Neuronal stem cell (in vitro differentiated cells): ENCODE results near the gene RAD51B.
A peak's percentile ranks its signal among the peaks of the same experiment; 100 is the strongest.

ENCODE experiments used
- DNase-seq: peaks from one replicate; pipeline ENCODE4 v3.0.0-alpha.2; 2013; ENCODE audit warnings: low spot score
- H2AFZ ChIP-seq: one replicate; pipeline ENCODE4 v1.6.1; 2013; ENCODE audit warnings: mild to moderate bottlenecking, low read length, inconsistent platforms
- H2AK5ac ChIP-seq: 2 replicates; pipeline ENCODE4 v1.6.1; 2013; ENCODE audit warnings: low read depth, mild to moderate bottlenecking, inconsistent platforms, low read length, moderate library complexity, mixed read lengths
- H2BK120ac ChIP-seq: 2 replicates; pipeline ENCODE4 v1.6.1; 2013; ENCODE audit warnings: low read depth, mild to moderate bottlenecking, inconsistent platforms, low read length, moderate library complexity, mixed read lengths
- H2BK12ac ChIP-seq: one replicate; pipeline ENCODE4 v1.6.1; 2013; ENCODE audit warnings: low read length, inconsistent platforms
- H2BK15ac ChIP-seq: 2 replicates; pipeline ENCODE4 v1.6.1; 2013; ENCODE audit warnings: mild to moderate bottlenecking, low read length, inconsistent platforms, mixed read lengths
- H2BK5ac ChIP-seq: one replicate; pipeline ENCODE4 v1.6.1; 2013; ENCODE audit warnings: inconsistent platforms, mild to moderate bottlenecking, low read length, moderate library complexity
- H3K14ac ChIP-seq: one replicate; pipeline ENCODE4 v1.6.1; 2013; ENCODE audit warnings: low read length, inconsistent platforms
- H3K18ac ChIP-seq: 2 replicates; pipeline ENCODE4 v1.6.1; 2013; ENCODE audit warnings: low read length, inconsistent platforms
- H3K23ac ChIP-seq: 2 replicates; pipeline ENCODE4 v1.6.1; 2013; ENCODE audit warnings: low read depth, mild to moderate bottlenecking, mixed read lengths, low read length, inconsistent platforms; ENCODE audit not compliant: poor library complexity
- H3K27ac ChIP-seq: replicated peaks from 3 replicates; pipeline ENCODE4 v1.5.1; 2013; ENCODE audit warnings: low read length, inconsistent platforms
- H3K27me3 ChIP-seq, 3 experiments: 2 replicates each; pipeline ENCODE4 v1.6.1; 2013; ENCODE audit warnings: low read length in 3 of 3, mild to moderate bottlenecking in 2 of 3, inconsistent platforms in 1 of 3, low read depth in 1 of 3, mixed read lengths in 1 of 3, moderate library complexity in 1 of 3; ENCODE audit not compliant: control insufficient read depth in 3 of 3, insufficient read depth in 3 of 3
- H3K36me3 ChIP-seq, 2 donors: replicated peaks in 1 of 2; 2 replicates each; pipeline ENCODE4 v1.6.1; 2013; ENCODE audit warnings: low read length in 2 of 2; ENCODE audit not compliant: control insufficient read depth in 2 of 2, insufficient read depth in 2 of 2
- H3K4ac ChIP-seq: 2 replicates; pipeline ENCODE4 v1.6.1; 2013; ENCODE audit warnings: inconsistent platforms, mild to moderate bottlenecking, low read length, moderate library complexity
- H3K4me1 ChIP-seq, 2 donors: 1 replicate in 1 of 2; 2 replicates in 1 of 2; pipeline ENCODE4 v1.6.1; 2013; ENCODE audit warnings: low read length in 2 of 2, low read depth in 1 of 2; ENCODE audit not compliant: control insufficient read depth in 2 of 2, insufficient read depth in 1 of 2
- H3K4me2 ChIP-seq: one replicate; pipeline ENCODE4 v1.6.1; 2013; ENCODE audit warnings: mild to moderate bottlenecking, low read length, inconsistent platforms; ENCODE audit not compliant: insufficient read depth, poor library complexity, severe bottlenecking
- H3K4me3 ChIP-seq, 2 donors: 2 replicates each; pipeline ENCODE4 v1.5.1; 2013; ENCODE audit warnings: low read length in 2 of 2, mild to moderate bottlenecking in 2 of 2, inconsistent platforms in 1 of 2, moderate library complexity in 1 of 2
- H3K79me1 ChIP-seq: one replicate; pipeline ENCODE4 v1.6.1; 2013; ENCODE audit warnings: low read depth, mild to moderate bottlenecking, inconsistent platforms, low read length, moderate library complexity
- H3K9ac ChIP-seq: one replicate; pipeline ENCODE4 v1.6.1; 2013; ENCODE audit warnings: mild to moderate bottlenecking, low read depth, low read length, inconsistent platforms; ENCODE audit not compliant: poor library complexity
- H3K9me3 ChIP-seq, 2 donors: replicated peaks in 1 of 2; 2 replicates each; pipeline versions ENCODE3 to v1.6.1; 2013; ENCODE audit warnings: low read length in 2 of 2, mild to moderate bottlenecking in 2 of 2, inconsistent platforms in 1 of 2, low read depth in 1 of 2, mixed read lengths in 1 of 2, moderate library complexity in 1 of 2; ENCODE audit not compliant: control insufficient read depth in 2 of 2, insufficient read depth in 1 of 2
- H4K8ac ChIP-seq: one replicate; pipeline ENCODE4 v1.6.1; 2013; ENCODE audit warnings: low read depth, mild to moderate bottlenecking, inconsistent platforms, low read length, moderate library complexity
- H4K91ac ChIP-seq: one replicate; pipeline ENCODE4 v1.6.1; 2013; ENCODE audit warnings: low read length, low read depth, mild to moderate bottlenecking, inconsistent platforms; ENCODE audit not compliant: poor library complexity
- WGBS, 2 donors: extraction: QIAGEN DNeasy Blood & Tissue Kit; methylation state at CpG; one replicate each; pipeline ENCODE4 v1.1.7; 2013; ENCODE audit warnings: missing lambda C conversion rate in 2 of 2, mixed read lengths in 1 of 2; ENCODE audit not compliant: insufficient read length in 2 of 2, insufficient replicate concordance in 1 of 2; ENCODE audit errors: extremely low coverage in 2 of 2; 5-methylcytosine and 5-hydroxymethylcytosine counted together

RAD51B gene

GRCh38 chr14:68222726-68223125 is 403.1 kb downstream of the RAD51B start:
- DNase-seq, result no peak
- no peak overlapping the region for H2BK120ac ChIP-seq
- H3K18ac ChIP-seq, result no peak overlapping the region
- no peak overlapping the region for H2AK5ac ChIP-seq
- no peak overlapping the region for H4K91ac ChIP-seq
- H4K8ac ChIP-seq, result no peak overlapping the region
- H3K79me1 ChIP-seq, result no peaks in the 10 kb centered on the region
- H2BK5ac ChIP-seq, result no peak overlapping the region
- no peak overlapping the region for H3K9ac ChIP-seq
- peaks cover 3% of the 10 kb centered on the region in 2 donors for H3K4me1 ChIP-seq
- H2BK12ac ChIP-seq, result no peak overlapping the region
- H2AFZ ChIP-seq, result no peak overlapping the region
- H3K4me3 ChIP-seq, result no peak overlapping the region
- no peak overlapping the region for H3K23ac ChIP-seq
- no peak overlapping the region for H3K14ac ChIP-seq
- no peak overlapping the region for H3K4ac ChIP-seq
- H3K27me3 ChIP-seq, result no peaks in the 10 kb centered on the region
- no peaks in the 10 kb centered on the region for H3K36me3 ChIP-seq
- no peak overlapping the region for H3K4me2 ChIP-seq
- no CpG with 5 or more reads among the region's 3 CpGs for WGBS, 2 donors
- H3K9me3 ChIP-seq, result no peaks in the 10 kb centered on the region
- H2BK15ac ChIP-seq, result no peak overlapping the region
- H3K27ac ChIP-seq, result no peak overlapping the region

DNA sequence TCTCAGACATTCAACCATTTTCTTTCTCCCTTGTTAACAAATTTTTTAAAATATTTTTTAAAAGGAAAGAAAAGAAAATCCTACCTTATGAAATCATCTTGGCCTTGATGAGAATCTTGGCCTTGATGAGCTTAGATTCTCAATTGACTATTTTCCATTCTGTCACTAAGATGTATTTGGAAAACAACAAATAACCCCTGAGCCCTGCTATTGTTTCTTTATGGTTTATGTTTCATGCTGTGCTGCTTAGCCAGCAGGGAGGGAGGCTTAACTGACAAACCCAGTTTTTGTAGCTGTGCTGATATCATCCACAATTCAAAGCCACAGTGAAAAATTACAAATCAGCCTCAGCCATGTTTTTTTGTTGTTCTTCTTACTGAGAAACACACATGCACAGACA is 404.1 kb downstream of the RAD51B start:
- Histone ChIP-seq H3K4me2 (no peak overlapping the region), H3K36me3 (no peaks in the 10 kb centered on the region), H4K8ac (no peak overlapping the region), H3K79me1 (no peaks in the 10 kb centered on the region), H2BK15ac (no peak overlapping the region), H3K14ac (no peak overlapping the region), H4K91ac (no peak overlapping the region), H3K4me3 (no peak overlapping the region), H3K27me3 (no peaks in the 10 kb centered on the region), H2AFZ (peak overlapping the region; percentile 46), H3K18ac (no peak overlapping the region), H3K27ac (no peak overlapping the region), H2BK12ac (no peak overlapping the region), H3K4me1 (peaks cover 3% of the 10 kb centered on the region in 2 donors), H3K23ac (no peak overlapping the region), H2BK5ac (no peak overlapping the region), H2AK5ac (no peak overlapping the region), H3K4ac (no peak overlapping the region), H2BK120ac (no peak overlapping the region), H3K9ac (no peak overlapping the region), H3K9me3 (no peaks in the 10 kb centered on the region)
- no peak for DNase-seq

GRCh38 chr14:68225321-68225720 is 405.7 kb downstream of the RAD51B start:
- H3K4me2 ChIP-seq, result no peak overlapping the region
- no peak overlapping the region for H2BK120ac ChIP-seq
- H3K9ac ChIP-seq, result no peak overlapping the region
- no peak overlapping the region for H3K4me3 ChIP-seq
- no peak overlapping the region for H3K23ac ChIP-seq
- WGBS, 2 donors, result no CpG with 5 or more reads among the region's 2 CpGs
- no peaks in the 10 kb centered on the region for H3K27me3 ChIP-seq
- no peak overlapping the region for H4K91ac ChIP-seq
- no peak overlapping the region for H3K18ac ChIP-seq
- H3K36me3 ChIP-seq, result no peaks in the 10 kb centered on the region
- no peaks in the 10 kb centered on the region for H3K79me1 ChIP-seq
- no peak overlapping the region for H3K27ac ChIP-seq
- no peaks in the 10 kb centered on the region for H3K9me3 ChIP-seq
- H4K8ac ChIP-seq, result no peak overlapping the region
- no peak overlapping the region for H2BK12ac ChIP-seq
- H3K4me1 ChIP-seq, result peaks cover 3% of the 10 kb centered on the region in 2 donors
- H3K4ac ChIP-seq, result no peak overlapping the region
- DNase-seq, result no peak
- H2AFZ ChIP-seq, result no peak overlapping the region
- no peak overlapping the region for H2BK5ac ChIP-seq
- H2AK5ac ChIP-seq, result no peak overlapping the region
- H3K14ac ChIP-seq, result no peak overlapping the region
- H2BK15ac ChIP-seq, result no peak overlapping the region

DNA sequence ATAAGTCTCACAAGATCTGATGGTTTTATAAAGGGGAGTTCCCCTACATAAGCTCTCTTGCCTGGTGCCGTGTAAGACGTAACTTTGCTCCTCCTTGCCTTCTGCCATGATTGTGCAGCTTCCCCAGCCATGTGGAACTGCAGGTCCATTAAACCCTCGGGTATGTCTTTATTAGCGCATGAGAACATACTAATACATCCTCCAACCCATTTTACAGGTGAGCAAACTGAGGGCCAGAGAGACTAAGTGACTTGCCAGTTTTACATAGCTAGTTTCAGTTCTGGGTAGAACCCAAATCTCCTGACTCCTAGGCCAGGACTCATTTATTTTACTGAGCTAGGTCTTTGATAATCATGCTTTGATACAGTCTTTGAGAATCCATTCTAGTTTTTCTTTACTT is 406.9 kb downstream of the RAD51B start:
- H3K27me3 ChIP-seq, result no peaks in the 10 kb centered on the region
- H3K4me3 ChIP-seq, result no peak overlapping the region
- no peak overlapping the region for H2BK5ac ChIP-seq
- no peak overlapping the region for H2AK5ac ChIP-seq
- no peak for DNase-seq
- no peak overlapping the region for H2BK120ac ChIP-seq
- H3K79me1 ChIP-seq, result no peaks in the 10 kb centered on the region
- H2AFZ ChIP-seq, result no peak overlapping the region
- H3K18ac ChIP-seq, result no peak overlapping the region
- H3K9me3 ChIP-seq, result no peaks in the 10 kb centered on the region
- no peak overlapping the region for H3K4ac ChIP-seq
- no peak overlapping the region for H2BK15ac ChIP-seq
- H2BK12ac ChIP-seq, result no peak overlapping the region
- no peak overlapping the region for H3K23ac ChIP-seq
- H3K4me1 ChIP-seq, result peaks cover 3 to 11% of the 10 kb centered on the region in 2 donors
- no CpG with 5 or more reads among the region's 4 CpGs for WGBS, 2 donors
- H3K27ac ChIP-seq, result no peak overlapping the region
- H3K14ac ChIP-seq, result no peak overlapping the region
- no peaks in the 10 kb centered on the region for H3K36me3 ChIP-seq
- H4K8ac ChIP-seq, result no peak overlapping the region
- no peak overlapping the region for H4K91ac ChIP-seq
- no peak overlapping the region for H3K9ac ChIP-seq
- H3K4me2 ChIP-seq, result no peak overlapping the region
